ENCODE results near the gene POU2AF1.

The POU2AF1 gene

DNA sequence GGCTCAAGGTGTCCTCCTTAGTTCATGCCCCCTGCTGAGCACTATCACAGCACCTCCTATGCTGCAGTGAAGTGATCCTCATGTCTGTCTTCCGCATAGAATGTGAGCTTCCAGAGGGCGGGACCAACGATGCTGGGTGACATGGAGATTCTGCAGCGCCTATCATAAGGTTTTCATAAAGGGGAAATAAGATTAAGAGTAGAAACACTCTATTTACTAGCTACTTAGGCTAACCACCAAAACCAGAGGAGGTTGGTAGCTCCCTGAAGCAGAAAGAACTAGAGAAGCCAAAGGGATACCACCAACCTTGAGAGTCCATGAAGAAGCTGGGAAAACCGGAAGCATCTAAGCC lies 39.3 kb upstream of the POU2AF1 start:
- Histone ChIP-seq H3K9me3 (ENCODE audit: insufficient read depth, low read length) (no peaks in the 10 kb centered on the region), H3K27me3 (ENCODE audit: low read length) (no peaks in the 10 kb centered on the region), H3K9ac (ENCODE audit: low read length) (peak overlapping the region; percentile 64), H3K4me3 (ENCODE audit: insufficient read depth, low read length, poor library complexity, severe bottlenecking) (peak overlapping the region; percentile 15), H4K20me1 (ENCODE audit: low read depth, low read length) (no peaks in the 10 kb centered on the region), H3K79me2 (ENCODE audit: insufficient read depth, low read length) (no peaks in the 10 kb centered on the region), H3K9me2 (replicated peaks; ENCODE audit: insufficient read depth, low read length) (no peaks in the 10 kb centered on the region), H3K27ac (ENCODE audit: low read depth, low read length) (peak overlapping the region; percentile 98), H3K4me2 (ENCODE audit: low read depth, low read length, poor library complexity, severe bottlenecking) (peak overlapping the region; percentile 65), H2AFZ (ENCODE audit: low read depth, low read length, severe bottlenecking) (no peak overlapping the region), H3F3A (ENCODE audit: insufficient read depth) (peaks cover 86% of the 10 kb centered on the region), H3K36me3 (ENCODE audit: low read length) (no peaks in the 10 kb centered on the region)
- TF ChIP-seq EZH2phosphoT487 (conservative IDR thresholded peaks at IDR 0.05; ENCODE audit: low read length), result no peak
- TF ChIP-seq, protein P1, sequence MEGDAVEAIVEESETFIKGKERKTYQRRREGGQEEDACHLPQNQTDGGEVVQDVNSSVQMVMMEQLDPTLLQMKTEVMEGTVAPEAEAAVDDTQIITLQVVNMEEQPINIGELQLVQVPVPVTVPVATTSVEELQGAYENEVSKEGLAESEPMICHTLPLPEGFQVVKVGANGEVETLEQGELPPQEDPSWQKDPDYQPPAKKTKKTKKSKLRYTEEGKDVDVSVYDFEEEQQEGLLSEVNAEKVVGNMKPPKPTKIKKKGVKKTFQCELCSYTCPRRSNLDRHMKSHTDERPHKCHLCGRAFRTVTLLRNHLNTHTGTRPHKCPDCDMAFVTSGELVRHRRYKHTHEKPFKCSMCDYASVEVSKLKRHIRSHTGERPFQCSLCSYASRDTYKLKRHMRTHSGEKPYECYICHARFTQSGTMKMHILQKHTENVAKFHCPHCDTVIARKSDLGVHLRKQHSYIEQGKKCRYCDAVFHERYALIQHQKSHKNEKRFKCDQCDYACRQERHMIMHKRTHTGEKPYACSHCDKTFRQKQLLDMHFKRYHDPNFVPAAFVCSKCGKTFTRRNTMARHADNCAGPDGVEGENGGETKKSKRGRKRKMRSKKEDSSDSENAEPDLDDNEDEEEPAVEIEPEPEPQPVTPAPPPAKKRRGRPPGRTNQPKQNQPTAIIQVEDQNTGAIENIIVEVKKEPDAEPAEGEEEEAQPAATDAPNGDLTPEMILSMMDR (IDR thresholded peaks at IDR 0.05; ENCODE audit: insufficient read depth, low read length, poor library complexity, severe bottlenecking), result no peak

- Histone ChIP-seq H3K9me2 (replicated peaks; ENCODE audit: insufficient read depth, low read length) (no peaks in the 10 kb centered on the region), H3K79me2 (ENCODE audit: insufficient read depth, low read length) (no peaks in the 10 kb centered on the region), H3K27ac (ENCODE audit: low read depth, low read length) (peak overlapping the region; percentile 98), H4K20me1 (ENCODE audit: low read depth, low read length) (no peaks in the 10 kb centered on the region), H3K9ac (ENCODE audit: low read length) (peak overlapping the region; percentile 64), H3K27me3 (ENCODE audit: low read length) (no peaks in the 10 kb centered on the region), H3K4me3 (ENCODE audit: insufficient read depth, low read length, poor library complexity, severe bottlenecking) (peak overlapping the region; percentile 12), H3F3A (ENCODE audit: insufficient read depth) (peaks cover 91% of the 10 kb centered on the region), H3K9me3 (ENCODE audit: insufficient read depth, low read length) (no peaks in the 10 kb centered on the region), H3K4me2 (ENCODE audit: low read depth, low read length, poor library complexity, severe bottlenecking) (peak overlapping the region; percentile 65), H3K36me3 (ENCODE audit: low read length) (no peaks in the 10 kb centered on the region), H2AFZ (ENCODE audit: low read depth, low read length, severe bottlenecking) (no peak overlapping the region)
- TF ChIP-seq, protein P1 (IDR thresholded peaks at IDR 0.05; ENCODE audit: insufficient read depth, low read length, poor library complexity, severe bottlenecking), result no peak
- no peak for TF ChIP-seq EZH2phosphoT487 (conservative IDR thresholded peaks at IDR 0.05; ENCODE audit: low read length)
These were observed 38.8 kb upstream of the POU2AF1 start for GRCh38 chr11:111417766-111418435.

GRCh38 chr11:111417011-111417765 lies 38.1 kb upstream of the POU2AF1 start:
- H3K9ac ChIP-seq (ENCODE audit: low read length), result peak overlapping the region; percentile 64

More at GRCh38 chr11:111417011-111417765, 38.1 kb upstream of the POU2AF1 start:
- Histone ChIP-seq H2AFZ (ENCODE audit: low read depth, low read length, severe bottlenecking) (no peak overlapping the region), H3K4me2 (ENCODE audit: low read depth, low read length, poor library complexity, severe bottlenecking) (peak overlapping the region; percentile 65), H3K4me3 (ENCODE audit: insufficient read depth, low read length, poor library complexity, severe bottlenecking) (peak overlapping the region; percentile 12), H3K9me3 (ENCODE audit: insufficient read depth, low read length) (no peaks in the 10 kb centered on the region), H3K36me3 (ENCODE audit: low read length) (no peaks in the 10 kb centered on the region), H3K27me3 (ENCODE audit: low read length) (no peaks in the 10 kb centered on the region), H3F3A (ENCODE audit: insufficient read depth) (peaks cover 94% of the 10 kb centered on the region), H3K27ac (ENCODE audit: low read depth, low read length) (peak overlapping the region; percentile 98), H3K9me2 (replicated peaks; ENCODE audit: insufficient read depth, low read length) (no peaks in the 10 kb centered on the region), H4K20me1 (ENCODE audit: low read depth, low read length) (no peaks in the 10 kb centered on the region), H3K79me2 (ENCODE audit: insufficient read depth, low read length) (no peaks in the 10 kb centered on the region)
- TF ChIP-seq, protein P1 (IDR thresholded peaks at IDR 0.05; ENCODE audit: insufficient read depth, low read length, poor library complexity, severe bottlenecking), result no peak
- no peak for TF ChIP-seq EZH2phosphoT487 (conservative IDR thresholded peaks at IDR 0.05; ENCODE audit: low read length)
